Hepatocyte (in vitro differentiated cells): Measurements from ENCODE around the gene SEC63.

Experiments
- EZH2 ChIP-seq: fragments of 200-600 bp; sonication (generic); IDR thresholded peaks from 2 replicates; pipeline ENCODE4 v1.6.1; 2016; ENCODE audit warnings: antibody characterized with exemption, mild to moderate bottlenecking, borderline replicate concordance
- EZH2phosphoT487 ChIP-seq: fragments of 200-600 bp; sonication (generic); IDR thresholded peaks from one replicate; pipeline ENCODE4 v1.6.1; 2018; ENCODE audit warnings: antibody characterized with exemption, mild to moderate bottlenecking, low read depth, moderate library complexity; ENCODE audit not compliant: unreplicated experiment, severe bottlenecking
- TF ChIP-seq, protein P1 (sequence below): fragments of 200-600 bp; sonication (generic); IDR thresholded peaks from 2 replicates; pipeline ENCODE4 v1.5.1; 2016; ENCODE audit warnings: antibody characterized with exemption, mild to moderate bottlenecking; ENCODE audit not compliant: poor library complexity

DNA sequence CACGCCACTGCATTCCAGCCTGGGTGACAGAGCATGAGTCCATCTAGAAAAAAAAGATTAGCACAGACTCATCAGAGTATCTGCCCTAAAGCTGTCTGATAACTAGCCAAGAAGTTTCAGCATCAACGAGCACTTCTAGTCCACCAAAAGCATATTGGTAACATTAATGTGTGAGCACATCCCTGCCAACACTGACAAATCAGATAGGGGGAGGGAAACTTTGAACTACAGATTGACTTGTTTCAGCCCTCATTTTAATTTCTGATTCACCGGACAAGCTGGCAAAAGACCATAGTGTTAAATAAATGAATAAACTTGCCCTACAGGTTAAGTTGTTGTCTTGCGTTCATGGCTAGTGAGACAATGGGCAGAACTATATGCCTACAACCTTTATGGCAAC lies 7.7 kb upstream of the SEC63 start:
- TF ChIP-seq EZH2 (no peak), EZH2phosphoT487 (no peak)
- TF ChIP-seq, protein P1, sequence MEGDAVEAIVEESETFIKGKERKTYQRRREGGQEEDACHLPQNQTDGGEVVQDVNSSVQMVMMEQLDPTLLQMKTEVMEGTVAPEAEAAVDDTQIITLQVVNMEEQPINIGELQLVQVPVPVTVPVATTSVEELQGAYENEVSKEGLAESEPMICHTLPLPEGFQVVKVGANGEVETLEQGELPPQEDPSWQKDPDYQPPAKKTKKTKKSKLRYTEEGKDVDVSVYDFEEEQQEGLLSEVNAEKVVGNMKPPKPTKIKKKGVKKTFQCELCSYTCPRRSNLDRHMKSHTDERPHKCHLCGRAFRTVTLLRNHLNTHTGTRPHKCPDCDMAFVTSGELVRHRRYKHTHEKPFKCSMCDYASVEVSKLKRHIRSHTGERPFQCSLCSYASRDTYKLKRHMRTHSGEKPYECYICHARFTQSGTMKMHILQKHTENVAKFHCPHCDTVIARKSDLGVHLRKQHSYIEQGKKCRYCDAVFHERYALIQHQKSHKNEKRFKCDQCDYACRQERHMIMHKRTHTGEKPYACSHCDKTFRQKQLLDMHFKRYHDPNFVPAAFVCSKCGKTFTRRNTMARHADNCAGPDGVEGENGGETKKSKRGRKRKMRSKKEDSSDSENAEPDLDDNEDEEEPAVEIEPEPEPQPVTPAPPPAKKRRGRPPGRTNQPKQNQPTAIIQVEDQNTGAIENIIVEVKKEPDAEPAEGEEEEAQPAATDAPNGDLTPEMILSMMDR = no peak
